ENCODE results near the gene IGF2BP3.

Gene IGF2BP3

GRCh38 chr7:23291957-23292560, 178.2 kb downstream of the IGF2BP3 start:
- no peak for DNase-seq

DNA sequence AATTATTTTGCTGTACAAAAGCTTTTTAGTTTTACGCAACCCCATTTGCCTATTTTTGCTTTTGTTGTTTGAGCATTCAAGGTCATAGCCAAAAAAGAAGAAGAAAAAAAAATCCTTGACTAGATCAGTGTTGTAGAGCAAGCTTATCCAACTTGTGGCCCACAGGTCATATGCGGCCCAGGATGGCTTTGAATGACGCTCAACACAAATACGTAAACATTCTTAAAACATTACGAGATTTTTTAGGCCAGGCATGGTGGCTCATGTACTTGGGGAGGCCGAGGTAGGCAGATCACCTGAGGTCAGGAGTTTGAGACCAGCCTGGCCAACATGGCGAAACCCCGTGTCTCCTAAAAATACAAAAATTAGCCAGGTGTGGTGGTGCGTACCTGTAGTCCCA, 179.3 kb downstream of the IGF2BP3 start:
- DNase-seq: no peak

- no peak for DNase-seq
Observed at GRCh38 chr7:23287612-23288011, 182.7 kb downstream of the IGF2BP3 start.

DNA sequence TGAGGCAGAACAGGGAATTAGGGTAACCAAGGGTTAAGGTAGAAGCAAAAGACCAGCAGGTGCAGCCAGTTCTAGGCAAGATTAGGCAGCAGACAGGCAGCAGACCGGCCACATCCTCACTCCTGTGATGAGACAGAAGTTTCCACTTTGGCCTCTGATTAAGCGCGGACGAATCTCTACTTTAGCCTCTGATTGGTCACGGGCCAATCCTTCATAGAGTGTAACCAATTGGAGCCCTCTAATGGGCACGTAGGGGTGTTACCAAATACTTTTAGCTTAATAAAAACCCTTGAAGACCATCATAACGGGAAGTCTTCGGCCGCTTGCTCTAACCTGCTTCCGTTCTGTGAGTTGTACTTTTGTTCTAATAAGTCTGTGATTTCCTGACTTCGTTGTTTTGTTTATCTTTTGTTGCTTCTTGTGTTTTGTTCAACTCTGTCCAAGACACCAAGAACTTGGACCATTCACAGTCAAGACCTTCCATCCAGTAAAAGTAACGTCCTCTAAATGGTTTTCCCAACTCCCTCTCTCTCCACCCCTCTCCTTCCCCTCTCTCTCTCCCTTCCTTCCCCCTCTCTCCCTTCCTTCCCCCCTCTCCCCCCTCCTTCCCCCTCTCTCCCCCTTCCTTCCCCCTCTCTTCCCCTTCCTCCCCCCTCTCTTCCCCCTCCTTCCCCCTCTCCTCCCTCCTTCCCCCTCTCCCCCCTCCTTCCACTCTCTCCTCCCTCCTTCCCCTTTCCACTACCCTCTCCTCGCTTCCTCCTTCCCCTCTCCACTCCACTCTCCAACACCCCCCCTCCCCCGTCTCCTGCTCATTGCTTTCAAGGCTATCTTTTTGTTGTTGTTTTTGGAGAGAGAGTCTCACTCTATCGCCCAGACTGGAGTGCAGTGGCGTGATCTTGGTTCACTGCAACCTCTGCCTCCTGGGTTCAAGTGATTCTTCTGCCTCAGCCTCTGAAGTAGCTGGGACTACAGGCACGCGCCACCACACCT, 184.3 kb downstream of the IGF2BP3 start:
- no peak for DNase-seq

- DNase-seq: no peak
Observed at GRCh38 chr7:23284871-23285270, 185.4 kb downstream of the IGF2BP3 start.

GRCh38 chr7:23283086-23283485, 187.2 kb downstream of the IGF2BP3 start:
- no peak for DNase-seq

- no peak for DNase-seq
Observed at GRCh38 chr7:23279819-23280525, 190.3 kb downstream of the IGF2BP3 start.

DNA sequence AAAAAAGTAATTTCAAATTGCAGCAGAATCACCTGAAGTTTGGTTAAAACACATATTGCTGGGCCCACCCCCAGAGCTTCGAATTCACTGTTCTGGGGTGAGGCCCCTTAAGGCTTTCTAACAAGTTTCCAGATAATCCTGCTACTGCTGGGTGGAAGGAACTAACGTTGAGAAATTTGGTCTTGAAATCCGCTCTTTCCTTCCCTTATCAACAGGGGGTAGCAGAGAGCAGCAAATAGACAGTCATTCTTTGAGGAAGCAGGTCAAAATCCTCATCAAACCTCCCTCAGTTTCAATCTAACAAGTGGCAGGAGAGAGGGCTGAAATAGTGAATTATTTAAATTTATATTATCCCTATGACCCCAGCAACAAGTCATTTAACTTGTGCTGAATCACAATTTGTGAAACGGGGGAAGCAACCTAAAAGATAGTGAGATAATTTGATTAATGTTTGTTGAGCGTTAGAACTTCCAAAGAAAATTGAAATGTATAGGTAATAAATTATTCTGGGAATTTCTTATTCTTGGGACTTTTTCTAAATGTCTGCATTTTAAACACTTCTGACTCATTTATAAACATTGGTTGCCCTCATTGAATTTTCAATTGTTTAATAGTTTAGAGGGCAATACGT, 192.8 kb downstream of the IGF2BP3 start:
- no peak for DNase-seq

GRCh38 chr7:23276947-23277346, 193.3 kb downstream of the IGF2BP3 start:
- DNase-seq: no peak

DNA sequence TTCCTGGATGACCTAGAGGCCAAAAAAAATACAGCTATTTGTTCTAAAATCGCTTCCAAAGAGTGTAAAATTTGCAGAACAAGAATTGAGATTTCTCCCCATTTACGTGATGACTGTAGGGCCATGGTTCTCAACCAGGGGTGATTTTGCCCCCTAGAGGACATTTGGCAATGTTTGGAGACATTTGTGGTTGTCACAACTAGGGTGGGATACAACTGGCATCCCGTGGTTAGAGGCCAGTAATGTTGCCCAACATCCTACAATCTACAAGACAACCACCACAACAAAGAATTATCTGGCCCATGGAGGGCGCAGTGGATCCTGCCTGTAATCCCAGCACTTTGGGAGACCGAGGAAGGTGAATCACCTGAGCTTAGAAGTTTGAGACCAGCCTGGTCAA, 193.9 kb downstream of the IGF2BP3 start:
- no peak for DNase-seq

GRCh38 chr7:23275912-23276311, 194.4 kb downstream of the IGF2BP3 start:
- no peak for DNase-seq

GRCh38 chr7:23273141-23273599, 197.1 kb downstream of the IGF2BP3 start:
- peak; percentile 72 to 88 (median 81) for DNase-seq

DNA sequence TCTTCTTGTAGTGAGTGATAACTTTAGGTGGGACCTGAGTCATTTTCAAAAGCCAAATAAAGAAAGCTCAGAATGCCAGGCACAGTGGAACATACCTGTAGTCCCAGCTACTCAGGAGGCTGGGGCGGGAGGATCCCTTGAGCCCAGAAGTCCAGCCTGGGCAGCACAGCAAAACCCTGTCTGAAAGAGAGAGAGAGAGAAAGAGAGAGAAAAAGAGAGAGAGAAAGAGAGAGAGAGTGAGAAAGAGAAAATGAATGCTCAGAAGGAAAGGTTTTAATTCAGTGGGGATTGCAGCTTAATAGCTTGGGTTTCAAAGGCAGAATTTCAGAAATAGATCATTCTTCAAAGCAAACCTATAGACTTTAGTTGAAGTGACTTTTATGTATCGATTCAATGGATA, 198.0 kb downstream of the IGF2BP3 start:
- no peak for DNase-seq

DNA sequence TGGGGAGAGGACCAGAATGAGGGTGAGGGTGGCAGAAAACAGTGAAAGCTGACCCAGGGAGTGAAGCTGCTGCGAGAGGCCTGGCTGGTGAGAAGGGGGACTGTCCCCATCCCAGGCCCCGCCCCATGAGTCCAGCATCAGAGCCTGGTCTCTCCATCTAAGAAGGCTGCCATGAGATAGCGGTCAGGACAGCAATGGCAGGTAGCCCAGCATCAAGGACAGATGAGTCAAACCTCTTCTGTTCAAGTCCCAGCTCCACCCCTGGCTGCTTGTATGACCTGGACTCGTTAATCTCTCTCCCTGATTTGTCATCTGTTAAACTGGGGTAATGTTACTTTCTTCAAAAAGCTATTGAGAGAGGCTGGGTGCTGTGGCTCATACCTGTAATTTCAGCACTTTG, 201.5 kb downstream of the IGF2BP3 start:
- DNase-seq: no peak

DNA sequence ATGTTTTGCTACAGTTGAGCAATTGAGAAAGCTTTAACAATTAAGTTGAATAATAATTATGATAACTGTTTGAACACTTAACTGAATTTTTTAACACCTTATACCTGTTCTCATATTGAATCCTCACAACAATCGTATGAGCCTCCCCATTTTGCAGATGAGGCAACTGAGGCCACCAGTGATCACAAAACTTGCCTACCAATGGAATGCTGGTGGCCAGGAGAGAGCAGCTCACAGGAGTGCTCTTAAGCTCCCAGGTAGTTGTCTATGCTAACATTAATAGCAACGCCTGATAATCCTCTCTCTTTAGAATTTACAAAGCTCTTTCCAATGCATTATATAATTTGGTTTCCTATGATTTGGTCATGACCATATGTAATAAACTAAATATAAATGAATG, 202.1 kb downstream of the IGF2BP3 start:
- no peak for DNase-seq

GRCh38 chr7:23267357-23267756, 202.9 kb downstream of the IGF2BP3 start:
- DNase-seq: no peak

DNA sequence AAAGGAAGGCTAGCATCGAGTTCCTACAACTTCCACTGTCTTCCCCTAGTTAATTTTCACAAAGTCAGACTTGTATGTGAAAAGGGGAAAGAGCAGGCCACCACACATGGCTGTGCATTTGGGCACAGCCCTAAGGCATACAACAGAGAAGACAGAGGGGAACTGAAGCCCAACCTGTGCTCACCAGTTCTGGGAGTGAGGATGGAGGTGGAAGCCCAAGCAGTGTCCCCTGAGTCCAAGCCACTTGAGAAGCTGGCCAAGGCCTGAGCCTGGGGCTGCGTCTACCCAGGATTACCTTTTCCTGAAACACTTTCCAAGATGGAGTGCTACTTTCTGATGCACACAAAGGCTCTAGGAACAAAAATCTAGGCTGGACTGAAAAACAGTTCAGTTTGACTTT, 203.4 kb downstream of the IGF2BP3 start:
- no peak for DNase-seq

- no peak for DNase-seq
Observed at GRCh38 chr7:23264916-23265458, 205.3 kb downstream of the IGF2BP3 start.

GRCh38 chr7:23261843-23262452, 208.3 kb downstream of the IGF2BP3 start:
- DNase-seq: peak in 3 of 4 experiments; percentile 2 to 20 (median 3)

- DNase-seq: no peak
Observed at GRCh38 chr7:23260371-23260770, 209.9 kb downstream of the IGF2BP3 start.

Measured in activated naive CD4-positive, alpha-beta T cell (primary cell).